HEK293 (cell line): ENCODE measurements around the gene MTHFSD.

Experiments used
- ZNF626 ChIP-seq: fragments of 450-650 bp; sonication (Bioruptor Pico); formaldehyde crosslinking; IDR thresholded peaks from 2 replicates; pipeline ENCODE4 v1.5.1; 2018; ENCODE audit warnings: missing biosample characterization, missing genetic modification characterization, inconsistent platforms
- ZNF707 ChIP-seq: fragments of 450-650 bp; formaldehyde crosslinking; IDR thresholded peaks from 2 replicates; pipeline ENCODE4 v1.5.1; 2016; ENCODE audit warnings: missing biosample characterization, missing genetic modification characterization
- TF ChIP-seq, protein P1 (sequence below): fragments of 450-650 bp; formaldehyde crosslinking; IDR thresholded peaks from 2 replicates; pipeline ENCODE4 v1.5.0; 2017; ENCODE audit warnings: missing biosample characterization, missing genetic modification characterization, borderline replicate concordance
- TF ChIP-seq, protein P2 (sequence below): fragments of 450-650 bp; formaldehyde crosslinking; IDR thresholded peaks from 2 replicates; pipeline ENCODE4 v1.5.1; 2016; ENCODE audit warnings: missing biosample characterization, missing genetic modification characterization

DNA sequence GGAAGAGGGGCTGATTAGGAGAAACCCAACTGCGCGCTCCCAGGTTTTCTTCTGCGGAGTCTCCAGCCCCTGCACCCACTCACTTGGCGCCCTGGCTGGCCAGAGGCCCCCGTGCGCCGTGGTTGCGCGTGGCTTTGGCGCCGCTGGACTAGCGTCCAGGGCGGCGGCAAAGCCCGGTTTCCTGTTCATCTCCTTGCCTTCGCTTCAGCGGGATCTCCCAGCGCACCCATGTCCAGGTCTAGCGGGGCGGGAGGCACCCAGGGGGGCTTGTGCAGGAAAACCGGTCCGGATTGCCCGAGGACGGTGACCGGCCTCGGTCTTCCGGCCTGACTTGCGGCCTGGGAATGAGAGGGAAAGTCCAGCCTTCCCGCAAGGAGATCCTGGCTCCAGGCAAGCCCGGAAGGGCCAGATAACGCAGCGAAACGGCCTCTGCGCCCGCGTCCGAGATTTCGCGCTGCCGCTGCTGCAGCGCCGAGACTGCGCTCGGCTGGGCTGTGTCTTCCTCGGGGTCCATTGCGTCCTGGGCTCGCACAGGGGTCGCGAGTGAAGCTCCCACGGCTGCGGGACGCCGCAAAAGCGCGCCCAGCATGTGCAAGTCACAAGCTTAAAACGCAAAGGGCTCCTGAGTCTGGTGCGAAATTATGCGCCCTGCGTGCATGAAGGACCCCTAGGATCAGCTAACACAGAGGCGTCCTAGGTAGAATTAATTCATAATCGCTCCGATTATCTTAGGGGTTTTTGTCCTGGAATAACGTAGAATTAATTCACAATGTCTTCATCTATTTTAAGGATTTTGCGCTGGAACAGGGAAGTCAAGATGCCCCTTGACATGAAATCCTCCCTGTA is 39.0 kb downstream of the MTHFSD start:
- TF ChIP-seq, protein P1, sequence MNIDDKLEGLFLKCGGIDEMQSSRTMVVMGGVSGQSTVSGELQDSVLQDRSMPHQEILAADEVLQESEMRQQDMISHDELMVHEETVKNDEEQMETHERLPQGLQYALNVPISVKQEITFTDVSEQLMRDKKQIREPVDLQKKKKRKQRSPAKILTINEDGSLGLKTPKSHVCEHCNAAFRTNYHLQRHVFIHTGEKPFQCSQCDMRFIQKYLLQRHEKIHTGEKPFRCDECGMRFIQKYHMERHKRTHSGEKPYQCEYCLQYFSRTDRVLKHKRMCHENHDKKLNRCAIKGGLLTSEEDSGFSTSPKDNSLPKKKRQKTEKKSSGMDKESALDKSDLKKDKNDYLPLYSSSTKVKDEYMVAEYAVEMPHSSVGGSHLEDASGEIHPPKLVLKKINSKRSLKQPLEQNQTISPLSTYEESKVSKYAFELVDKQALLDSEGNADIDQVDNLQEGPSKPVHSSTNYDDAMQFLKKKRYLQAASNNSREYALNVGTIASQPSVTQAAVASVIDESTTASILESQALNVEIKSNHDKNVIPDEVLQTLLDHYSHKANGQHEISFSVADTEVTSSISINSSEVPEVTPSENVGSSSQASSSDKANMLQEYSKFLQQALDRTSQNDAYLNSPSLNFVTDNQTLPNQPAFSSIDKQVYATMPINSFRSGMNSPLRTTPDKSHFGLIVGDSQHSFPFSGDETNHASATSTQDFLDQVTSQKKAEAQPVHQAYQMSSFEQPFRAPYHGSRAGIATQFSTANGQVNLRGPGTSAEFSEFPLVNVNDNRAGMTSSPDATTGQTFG (tag by site-specific recombination): no peak
- TF ChIP-seq ZNF626 (tag by site-specific recombination) (no peak), ZNF707 (tag by site-specific recombination) (no peak)
- TF ChIP-seq, protein P2, sequence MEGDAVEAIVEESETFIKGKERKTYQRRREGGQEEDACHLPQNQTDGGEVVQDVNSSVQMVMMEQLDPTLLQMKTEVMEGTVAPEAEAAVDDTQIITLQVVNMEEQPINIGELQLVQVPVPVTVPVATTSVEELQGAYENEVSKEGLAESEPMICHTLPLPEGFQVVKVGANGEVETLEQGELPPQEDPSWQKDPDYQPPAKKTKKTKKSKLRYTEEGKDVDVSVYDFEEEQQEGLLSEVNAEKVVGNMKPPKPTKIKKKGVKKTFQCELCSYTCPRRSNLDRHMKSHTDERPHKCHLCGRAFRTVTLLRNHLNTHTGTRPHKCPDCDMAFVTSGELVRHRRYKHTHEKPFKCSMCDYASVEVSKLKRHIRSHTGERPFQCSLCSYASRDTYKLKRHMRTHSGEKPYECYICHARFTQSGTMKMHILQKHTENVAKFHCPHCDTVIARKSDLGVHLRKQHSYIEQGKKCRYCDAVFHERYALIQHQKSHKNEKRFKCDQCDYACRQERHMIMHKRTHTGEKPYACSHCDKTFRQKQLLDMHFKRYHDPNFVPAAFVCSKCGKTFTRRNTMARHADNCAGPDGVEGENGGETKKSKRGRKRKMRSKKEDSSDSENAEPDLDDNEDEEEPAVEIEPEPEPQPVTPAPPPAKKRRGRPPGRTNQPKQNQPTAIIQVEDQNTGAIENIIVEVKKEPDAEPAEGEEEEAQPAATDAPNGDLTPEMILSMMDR: no peak
